D721Med (cell line): ENCODE measurements around the gene MSL1.

ENCODE experiments used
- DNase-seq: peaks from one replicate; pipeline ENCODE4 v3.0.0; 2011; ENCODE audit warnings: low spot score; ENCODE audit not compliant: insufficient read length
- FAIRE-seq: peaks from 2 replicates; lab custom pipeline; 2011; peaks lifted over from hg19 to GRCh38; lab: Jason Lieb, UNC
- TF ChIP-seq, protein P1 (sequence below): IDR thresholded peaks from 2 replicates; pipeline ENCODE4 v1.5.1; 2012; ENCODE audit warnings: mild to moderate bottlenecking, control low read depth; ENCODE audit not compliant: insufficient read depth; ENCODE audit errors: missing control alignments

The MSL1 gene

DNA sequence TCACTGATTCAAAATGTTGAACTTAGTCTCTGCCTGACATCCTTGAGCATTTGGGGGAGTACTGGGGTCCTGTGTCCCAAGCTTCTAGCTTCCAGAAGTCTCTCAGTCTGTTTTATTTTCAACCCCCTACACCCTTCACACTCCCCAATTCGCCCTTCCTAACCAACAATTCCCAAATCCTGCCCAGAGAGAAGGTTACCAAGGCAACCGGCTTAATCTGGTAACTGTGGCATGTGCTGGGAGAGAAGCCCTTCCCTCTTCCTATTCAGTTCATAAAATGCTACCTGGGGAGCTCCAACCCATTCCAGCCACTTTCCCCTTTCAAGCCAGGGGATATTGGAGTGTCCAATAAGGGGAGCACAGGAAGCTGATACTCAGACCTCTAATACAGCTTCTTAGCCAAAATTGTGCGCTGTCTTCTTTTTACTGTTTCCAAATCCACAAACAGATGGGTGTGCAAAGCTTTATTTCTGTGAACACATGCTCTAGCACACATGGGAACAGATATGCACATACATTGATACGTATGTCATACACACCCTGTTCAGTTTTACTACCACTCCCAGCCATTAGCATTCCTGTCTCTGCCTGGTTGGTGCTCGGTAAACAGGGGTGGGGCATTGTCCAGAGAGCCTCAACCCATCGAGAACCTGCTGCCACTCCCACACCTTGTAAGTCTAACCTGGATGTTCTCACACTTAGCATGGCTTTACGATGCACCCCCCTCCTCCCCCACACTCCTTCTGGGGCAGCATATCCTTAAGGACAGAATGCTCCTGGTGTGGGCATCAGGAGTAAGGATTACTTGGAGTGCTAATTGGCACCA, 54.4 kb downstream of the MSL1 start:
- TF ChIP-seq, protein P1, sequence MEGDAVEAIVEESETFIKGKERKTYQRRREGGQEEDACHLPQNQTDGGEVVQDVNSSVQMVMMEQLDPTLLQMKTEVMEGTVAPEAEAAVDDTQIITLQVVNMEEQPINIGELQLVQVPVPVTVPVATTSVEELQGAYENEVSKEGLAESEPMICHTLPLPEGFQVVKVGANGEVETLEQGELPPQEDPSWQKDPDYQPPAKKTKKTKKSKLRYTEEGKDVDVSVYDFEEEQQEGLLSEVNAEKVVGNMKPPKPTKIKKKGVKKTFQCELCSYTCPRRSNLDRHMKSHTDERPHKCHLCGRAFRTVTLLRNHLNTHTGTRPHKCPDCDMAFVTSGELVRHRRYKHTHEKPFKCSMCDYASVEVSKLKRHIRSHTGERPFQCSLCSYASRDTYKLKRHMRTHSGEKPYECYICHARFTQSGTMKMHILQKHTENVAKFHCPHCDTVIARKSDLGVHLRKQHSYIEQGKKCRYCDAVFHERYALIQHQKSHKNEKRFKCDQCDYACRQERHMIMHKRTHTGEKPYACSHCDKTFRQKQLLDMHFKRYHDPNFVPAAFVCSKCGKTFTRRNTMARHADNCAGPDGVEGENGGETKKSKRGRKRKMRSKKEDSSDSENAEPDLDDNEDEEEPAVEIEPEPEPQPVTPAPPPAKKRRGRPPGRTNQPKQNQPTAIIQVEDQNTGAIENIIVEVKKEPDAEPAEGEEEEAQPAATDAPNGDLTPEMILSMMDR = no peak
- FAIRE-seq = no peak
- no peak for DNase-seq

DNA sequence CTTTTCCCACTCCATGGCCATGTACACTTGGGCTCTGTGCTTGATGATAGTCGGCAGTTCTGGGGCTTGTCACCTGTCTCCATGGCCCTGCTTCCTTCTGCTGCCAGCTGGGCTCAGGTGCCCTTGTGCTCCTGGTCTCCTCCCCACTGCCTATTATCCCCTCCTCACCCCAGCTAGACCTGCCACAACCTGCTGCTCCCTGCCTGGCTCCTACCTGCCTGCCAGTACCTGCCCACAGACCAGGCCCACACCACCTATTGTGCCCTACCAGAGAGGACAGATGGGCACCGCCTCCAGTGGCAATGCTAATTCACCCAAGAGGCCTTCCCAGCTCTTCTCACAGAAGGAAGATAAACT, 55.0 kb downstream of the MSL1 start:
- DNase-seq (no peak), FAIRE-seq (no peak)
- TF ChIP-seq, protein P1 = no peak

DNA sequence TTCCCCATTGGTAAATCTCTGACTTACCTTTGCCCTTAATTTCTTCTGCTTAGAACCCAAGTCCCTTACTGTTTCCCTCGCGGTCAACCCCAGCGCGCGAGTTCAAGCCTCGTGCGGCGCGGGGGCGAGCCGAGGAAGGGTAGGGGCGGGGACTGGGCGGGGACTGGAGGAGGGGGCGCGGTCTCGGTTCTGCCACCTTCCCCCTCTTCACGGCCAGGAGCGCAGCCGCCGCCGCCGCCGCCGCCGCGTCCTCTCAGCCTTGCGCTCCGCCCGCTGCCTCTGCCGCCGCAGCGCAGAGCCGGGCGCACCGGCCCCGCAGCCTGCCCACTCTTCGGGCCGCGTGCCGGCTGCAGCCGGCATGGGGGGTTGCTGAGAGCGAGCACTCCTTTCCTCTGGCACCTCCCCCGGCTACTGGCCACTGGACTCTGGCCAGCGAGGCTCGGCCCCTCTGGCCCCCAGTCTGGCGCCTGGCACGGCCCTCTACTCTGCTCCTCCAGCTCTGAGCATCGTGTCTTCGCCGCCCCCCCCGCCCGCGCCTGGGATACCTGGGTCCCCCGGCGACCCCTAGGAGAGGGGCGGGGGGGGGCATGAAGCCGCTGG, 55.6 kb downstream of the MSL1 start, which contains the start of gene RAPGEFL1:
TSS of gene RAPGEFL1 (plus strand) at position 196 of the 600 bp plus-strand sequence. CDS start at position 588, 392 bp downstream.
- TF ChIP-seq, protein P1 = no peak
- peak; percentile 83 for DNase-seq
- no peak for FAIRE-seq

DNA sequence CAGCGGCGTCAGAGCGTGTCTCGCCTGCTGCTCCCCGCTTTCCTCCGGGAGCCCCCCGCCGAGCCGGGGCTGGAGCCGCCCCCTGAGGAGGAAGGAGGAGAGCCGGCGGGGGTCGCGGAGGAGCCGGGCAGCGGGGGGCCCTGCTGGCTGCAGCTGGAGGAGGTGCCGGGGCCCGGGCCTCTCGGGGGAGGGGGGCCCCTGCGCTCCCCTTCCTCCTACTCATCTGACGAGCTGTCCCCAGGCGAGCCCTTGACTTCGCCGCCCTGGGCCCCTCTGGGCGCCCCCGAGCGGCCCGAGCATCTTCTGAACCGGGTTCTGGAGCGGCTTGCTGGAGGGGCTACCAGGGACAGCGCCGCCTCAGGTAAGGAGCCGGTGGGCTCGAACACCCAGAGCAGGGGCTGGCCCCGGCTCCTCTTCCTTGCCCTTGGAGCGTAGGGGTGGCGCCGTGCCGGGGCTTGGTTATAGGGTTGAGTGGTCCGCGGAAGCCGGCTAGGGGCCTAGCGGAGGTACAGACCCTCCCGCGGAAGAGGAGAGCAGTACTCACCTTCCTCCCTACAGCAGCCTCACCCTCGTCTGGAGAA, 56.3 kb downstream of the MSL1 start:
- FAIRE-seq = no peak
- no peak for DNase-seq
- TF ChIP-seq, protein P1 = no peak

DNA sequence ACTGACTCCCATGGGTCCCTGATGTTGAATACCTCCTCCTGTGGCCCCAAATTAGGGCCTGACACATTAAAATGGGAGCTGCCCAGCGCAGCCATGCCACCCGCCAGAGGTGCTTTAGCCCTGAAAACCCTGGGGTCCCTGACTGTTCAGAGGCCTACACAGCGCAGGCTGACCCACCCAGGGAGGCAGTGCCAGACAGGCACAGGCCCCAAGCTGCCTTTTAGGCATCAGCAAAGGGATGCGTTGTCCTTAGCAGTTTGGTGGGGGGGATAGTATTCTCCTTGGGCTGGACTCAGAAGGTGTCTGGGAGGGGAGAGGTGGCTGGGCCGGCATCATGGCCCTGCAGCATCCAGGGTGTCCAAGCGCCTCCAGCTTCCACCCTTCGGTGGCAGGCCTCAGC, 56.9 kb downstream of the MSL1 start:
- TF ChIP-seq, protein P1 = no peak
- DNase-seq (no peak), FAIRE-seq (no peak)

DNA sequence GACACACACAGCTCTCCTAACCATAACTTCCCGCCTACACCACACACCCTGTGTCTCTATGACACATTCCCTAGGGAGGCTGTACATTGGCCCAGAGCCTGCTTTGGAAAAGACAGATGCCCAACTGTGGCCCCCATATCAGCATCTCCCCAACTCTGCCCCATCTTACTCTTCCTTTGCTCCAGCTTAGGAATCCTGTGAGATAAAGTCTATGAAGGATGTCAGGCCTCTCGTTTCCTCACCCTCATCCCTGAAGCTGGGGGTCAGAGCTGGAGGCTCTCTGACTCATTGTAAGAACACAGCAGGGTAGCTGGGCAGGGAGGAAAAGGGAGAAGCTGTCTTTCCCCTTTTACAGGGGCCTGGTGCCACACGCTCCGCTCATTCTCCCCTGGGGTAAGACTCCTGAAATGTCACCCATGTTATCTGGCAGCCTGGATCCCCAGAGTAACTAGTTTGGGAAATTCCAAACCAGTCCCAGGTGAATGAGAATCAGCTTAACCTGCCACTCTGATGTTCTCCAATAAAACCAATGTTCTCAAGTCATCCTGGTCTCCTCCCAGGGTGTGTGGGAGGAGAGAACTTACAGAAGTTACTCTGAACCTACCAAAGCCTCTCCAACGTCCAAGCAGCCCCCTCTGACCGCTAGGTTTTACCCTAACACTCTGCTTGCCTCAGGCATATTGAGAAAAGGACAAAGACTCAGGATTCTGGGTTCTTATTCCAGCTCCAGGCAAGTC, 58.3 kb downstream of the MSL1 start:
- TF ChIP-seq, protein P1 = no peak
- DNase-seq = no peak
- no peak for FAIRE-seq
